ENCODE measurements around the gene CENPX.

CENPX gene

DNA sequence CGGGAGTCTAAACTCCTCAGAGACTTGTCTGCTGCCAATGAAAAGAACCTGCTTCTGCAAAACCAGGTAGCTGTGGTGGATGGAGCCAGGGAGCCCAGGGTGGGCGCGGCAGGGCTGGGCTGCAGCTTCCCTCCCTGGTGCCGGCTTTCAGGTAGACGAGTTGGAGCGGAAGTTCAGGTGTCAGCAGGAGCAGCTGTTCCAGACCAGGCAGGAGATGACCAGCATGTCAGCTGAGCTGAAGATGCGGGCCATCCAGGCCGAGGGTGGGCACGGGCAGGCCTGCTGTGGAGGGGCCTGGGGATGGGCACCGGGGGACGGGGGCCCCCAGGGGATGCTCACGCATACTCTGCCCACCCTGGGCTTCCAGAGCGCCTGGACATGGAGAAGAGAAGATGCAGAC lies 5.6 kb upstream of the CENPX start:
- no peak overlapping the region for H3K4me3 ChIP-seq (ENCODE audit: low read depth, low read length)
- TF ChIP-seq, protein P1, sequence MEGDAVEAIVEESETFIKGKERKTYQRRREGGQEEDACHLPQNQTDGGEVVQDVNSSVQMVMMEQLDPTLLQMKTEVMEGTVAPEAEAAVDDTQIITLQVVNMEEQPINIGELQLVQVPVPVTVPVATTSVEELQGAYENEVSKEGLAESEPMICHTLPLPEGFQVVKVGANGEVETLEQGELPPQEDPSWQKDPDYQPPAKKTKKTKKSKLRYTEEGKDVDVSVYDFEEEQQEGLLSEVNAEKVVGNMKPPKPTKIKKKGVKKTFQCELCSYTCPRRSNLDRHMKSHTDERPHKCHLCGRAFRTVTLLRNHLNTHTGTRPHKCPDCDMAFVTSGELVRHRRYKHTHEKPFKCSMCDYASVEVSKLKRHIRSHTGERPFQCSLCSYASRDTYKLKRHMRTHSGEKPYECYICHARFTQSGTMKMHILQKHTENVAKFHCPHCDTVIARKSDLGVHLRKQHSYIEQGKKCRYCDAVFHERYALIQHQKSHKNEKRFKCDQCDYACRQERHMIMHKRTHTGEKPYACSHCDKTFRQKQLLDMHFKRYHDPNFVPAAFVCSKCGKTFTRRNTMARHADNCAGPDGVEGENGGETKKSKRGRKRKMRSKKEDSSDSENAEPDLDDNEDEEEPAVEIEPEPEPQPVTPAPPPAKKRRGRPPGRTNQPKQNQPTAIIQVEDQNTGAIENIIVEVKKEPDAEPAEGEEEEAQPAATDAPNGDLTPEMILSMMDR (IDR thresholded peaks at IDR 0.05; ENCODE audit: borderline replicate concordance, insufficient read depth, low read depth, low read length) = no peak

DNA sequence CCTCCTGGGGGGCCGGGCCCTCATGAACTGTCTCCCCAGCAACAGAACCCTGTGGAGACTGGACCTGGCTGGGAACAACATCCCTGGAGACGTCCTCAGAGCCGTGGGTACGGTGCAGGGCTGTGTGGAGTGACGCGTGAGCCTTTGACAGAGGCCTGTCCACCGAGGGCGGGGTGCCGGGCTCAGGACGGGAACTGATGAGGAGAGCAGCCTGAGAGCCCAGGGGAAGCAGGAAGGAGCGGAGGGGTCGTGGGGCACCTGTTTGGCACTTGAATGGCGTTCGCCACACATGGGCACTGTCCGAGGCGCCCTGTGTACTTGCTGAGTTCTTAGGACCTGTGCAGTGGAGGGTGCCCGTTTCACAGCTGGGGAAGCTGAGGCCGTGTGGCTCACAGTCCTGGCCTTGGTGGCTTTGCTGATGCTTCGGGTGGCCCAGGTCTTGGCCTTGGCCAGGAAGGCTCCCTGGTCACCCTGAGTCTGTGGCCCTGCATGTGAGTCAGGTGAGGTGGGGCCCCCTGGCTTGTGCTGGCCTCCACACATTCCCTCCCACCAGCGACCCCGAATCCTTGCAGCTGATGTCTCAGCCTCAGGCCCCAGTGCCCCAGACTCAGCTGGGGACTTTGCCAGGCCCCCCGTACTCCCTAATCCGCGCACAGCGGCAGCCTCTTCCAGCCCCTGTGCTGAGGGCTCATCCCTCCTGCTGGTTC lies 2.9 kb upstream of the CENPX start:
- H3K4me3 ChIP-seq (ENCODE audit: low read depth, low read length) = no peak overlapping the region
- TF ChIP-seq, protein P1 (IDR thresholded peaks at IDR 0.05; ENCODE audit: borderline replicate concordance, insufficient read depth, low read depth, low read length) = no peak

DNA sequence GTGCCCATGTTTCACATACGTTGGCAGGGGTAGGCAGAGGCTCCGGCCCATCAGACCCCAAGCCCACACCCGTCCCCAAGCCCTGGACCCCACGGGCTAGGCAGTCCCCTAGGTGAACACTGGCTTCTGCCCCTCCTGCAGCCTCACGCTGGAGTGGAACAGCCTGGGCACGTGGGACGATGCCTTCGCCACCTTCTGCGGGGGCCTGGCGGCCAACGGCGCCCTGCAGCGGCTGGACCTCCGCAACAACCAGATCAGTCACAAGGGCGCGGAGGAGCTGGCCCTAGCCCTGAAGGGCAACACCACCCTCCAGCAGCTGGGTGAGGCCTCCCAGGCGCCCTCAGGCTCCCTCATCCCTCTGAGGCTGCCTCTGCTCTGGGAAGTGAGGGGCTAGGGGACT lies 2.2 kb upstream of the CENPX start:
- TF ChIP-seq, protein P1 (IDR thresholded peaks at IDR 0.05; ENCODE audit: borderline replicate concordance, insufficient read depth, low read depth, low read length) = no peak
- H3K4me3 ChIP-seq (ENCODE audit: low read depth, low read length) = no peak overlapping the region

DNA sequence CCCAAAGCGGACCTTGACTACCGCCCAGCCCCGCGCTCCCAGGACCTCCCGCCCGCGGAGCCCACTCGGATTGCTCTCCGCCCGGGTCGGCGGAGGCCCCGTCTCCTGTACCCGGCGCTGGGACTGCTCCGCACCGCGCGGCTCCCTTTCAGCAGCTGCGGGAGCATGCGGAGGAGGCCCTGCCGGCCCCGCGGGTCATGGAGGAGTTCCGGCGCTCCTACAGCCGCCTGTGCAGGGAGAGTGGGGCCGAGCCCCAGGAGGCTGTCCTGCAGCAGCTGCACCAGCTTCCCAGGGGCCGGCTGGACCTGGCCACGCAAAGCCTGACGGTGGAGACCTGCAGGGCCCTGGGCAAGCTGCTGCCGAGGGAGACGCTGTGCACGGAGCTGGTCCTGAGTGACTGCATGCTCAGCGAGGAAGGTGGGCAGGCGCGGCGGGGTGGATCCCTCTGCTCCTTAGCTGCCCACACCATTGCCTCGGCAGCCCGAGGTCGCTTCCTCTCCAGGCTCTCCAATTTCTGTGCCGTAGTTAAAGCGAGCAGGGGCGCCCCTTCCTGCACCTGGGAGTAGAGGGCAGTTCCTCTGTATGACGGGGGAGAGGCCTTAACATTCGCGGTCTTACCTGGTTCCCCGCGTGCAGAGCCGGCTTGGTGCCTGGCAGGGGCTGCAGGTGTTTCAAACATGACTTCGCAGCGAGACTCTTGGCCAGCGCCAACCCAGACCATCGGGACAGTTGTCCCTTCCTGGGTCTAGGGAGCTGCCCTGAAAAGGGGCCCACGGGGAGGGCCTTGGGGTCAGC lies 966 bp upstream of the CENPX start:
- TF ChIP-seq, protein P1 (IDR thresholded peaks at IDR 0.05; ENCODE audit: borderline replicate concordance, insufficient read depth, low read depth, low read length) = no peak
- H3K4me3 ChIP-seq (ENCODE audit: low read depth, low read length) = peak overlapping the region; percentile 80

DNA sequence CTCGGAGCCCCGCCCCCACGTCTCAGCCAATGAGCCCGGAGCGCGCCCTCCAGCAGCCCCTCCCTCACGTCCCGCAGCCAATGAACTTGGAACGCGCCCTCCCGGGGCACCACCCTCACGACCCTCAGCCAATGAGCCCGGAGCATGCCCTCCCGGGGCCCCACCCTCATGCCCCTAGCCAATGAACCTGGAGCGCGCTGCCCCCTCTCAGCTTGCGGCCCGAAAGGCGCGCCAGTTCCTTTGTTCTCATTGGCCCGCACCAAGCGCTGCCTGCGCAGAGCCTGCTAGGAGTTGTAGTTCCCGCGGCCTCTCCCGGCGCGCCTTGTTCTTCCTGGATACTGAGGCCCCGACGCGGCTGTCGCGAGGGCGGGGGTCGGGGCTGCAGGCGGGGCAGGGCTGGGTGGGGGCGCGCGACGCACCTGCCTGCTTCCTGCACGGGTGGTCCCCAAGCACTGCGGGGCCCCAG lies 336 bp upstream of the CENPX start, which contains the start of gene LRRC45:
TSS of gene LRRC45 (plus strand) at position 325 of the 466 bp plus-strand sequence. CDS start 339 bp downstream, outside the sequence.
- H3K4me3 ChIP-seq (ENCODE audit: low read depth, low read length) = peak within 1 kb of the TSS; percentile 84
- TF ChIP-seq, protein P1 (IDR thresholded peaks at IDR 0.05; ENCODE audit: borderline replicate concordance, insufficient read depth, low read depth, low read length) = no peak

DNA sequence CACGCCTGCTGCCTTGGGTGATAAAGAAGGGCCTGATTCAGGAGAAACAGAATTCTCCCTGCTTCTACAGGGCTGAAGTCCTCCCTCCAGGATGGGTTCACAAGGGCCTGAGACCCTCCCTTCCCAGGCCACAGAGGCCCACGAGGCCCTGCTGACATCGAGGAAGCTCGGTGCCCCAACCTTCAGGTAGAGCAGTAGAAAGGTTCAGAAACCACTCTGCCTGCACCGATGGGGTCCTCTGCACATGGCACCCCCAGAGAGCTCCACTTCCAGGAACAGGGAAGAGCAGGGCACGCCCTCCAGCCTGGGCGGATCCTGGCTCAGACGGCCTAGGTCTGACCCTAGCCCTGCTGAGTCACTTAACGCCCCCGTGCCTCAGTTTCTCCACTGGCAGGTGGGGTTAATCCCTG lies 773 bp downstream of the CENPX start:
- TF ChIP-seq, protein P1 (IDR thresholded peaks at IDR 0.05; ENCODE audit: borderline replicate concordance, insufficient read depth, low read depth, low read length) = no peak
- peak overlapping the region; percentile 84 for H3K4me3 ChIP-seq (ENCODE audit: low read depth, low read length)

Measured in GM12875 (cell line).